GM08714 (cell line): ENCODE results near the gene OR5D14.

Source experiments
- H3K4me3 ChIP-seq: fragments of 200-500 bp; sonication (Bioruptor generic); 2 replicates; pipeline ENCODE4 v1.5.1; 2014; ENCODE audit warnings: mild to moderate bottlenecking, low read length, inconsistent platforms
- ZNF274 ChIP-seq: IDR thresholded peaks from 2 replicates; pipeline ENCODE4 v1.6.1; 2012; ENCODE audit warnings: mild to moderate bottlenecking, low read depth, low read length

OR5D14 gene

DNA sequence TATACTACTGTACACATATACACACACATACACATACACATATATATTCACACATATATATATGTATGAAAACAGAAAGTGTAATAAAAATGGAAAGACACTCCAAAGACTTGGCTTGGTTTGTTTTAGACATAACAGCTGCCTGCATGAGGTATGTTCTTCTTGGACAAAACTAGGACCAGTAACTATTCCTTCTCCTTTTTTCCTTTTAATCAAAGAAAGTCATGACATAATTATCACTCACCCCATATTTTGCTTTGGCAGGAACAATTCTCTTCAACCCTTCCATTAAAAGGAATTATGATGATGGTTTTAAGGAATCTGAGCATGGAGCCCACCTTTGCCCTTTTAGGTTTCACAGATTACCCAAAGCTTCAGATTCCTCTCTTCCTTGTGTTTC is at the start of gene OR5D14:
OR5D14 (plus strand) TSS at position 301 of the 400 bp plus-strand sequence; CDS start at position 301, 0 bp downstream.
- H3K4me3 ChIP-seq = no peak within 1 kb of the TSS
- no peak for TF ChIP-seq ZNF274

DNA sequence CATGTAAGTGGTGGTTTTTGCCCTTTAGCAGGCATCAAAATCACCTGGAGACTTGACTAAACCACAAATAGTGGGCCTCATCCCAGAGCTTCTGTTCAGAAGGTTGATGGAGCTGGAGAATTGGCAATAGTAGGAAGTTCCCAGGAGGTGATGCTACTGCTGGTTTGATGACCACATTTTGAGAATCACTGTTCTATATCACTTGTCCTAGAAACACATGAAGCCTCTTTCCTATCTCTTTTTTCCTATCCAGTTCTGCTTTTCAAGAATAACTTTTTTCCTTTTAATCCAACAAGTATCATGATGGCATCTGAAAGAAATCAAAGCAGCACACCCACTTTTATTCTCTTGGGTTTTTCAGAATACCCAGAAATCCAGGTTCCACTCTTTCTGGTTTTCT is 22.2 kb upstream of the OR5D14 start, which contains the start of gene OR5D13:
OR5D13 (plus strand) TSS at position 301 of the 400 bp plus-strand sequence; CDS start at position 301, 0 bp downstream.
- no peak within 1 kb of the TSS for H3K4me3 ChIP-seq
- TF ChIP-seq ZNF274 = no peak

DNA sequence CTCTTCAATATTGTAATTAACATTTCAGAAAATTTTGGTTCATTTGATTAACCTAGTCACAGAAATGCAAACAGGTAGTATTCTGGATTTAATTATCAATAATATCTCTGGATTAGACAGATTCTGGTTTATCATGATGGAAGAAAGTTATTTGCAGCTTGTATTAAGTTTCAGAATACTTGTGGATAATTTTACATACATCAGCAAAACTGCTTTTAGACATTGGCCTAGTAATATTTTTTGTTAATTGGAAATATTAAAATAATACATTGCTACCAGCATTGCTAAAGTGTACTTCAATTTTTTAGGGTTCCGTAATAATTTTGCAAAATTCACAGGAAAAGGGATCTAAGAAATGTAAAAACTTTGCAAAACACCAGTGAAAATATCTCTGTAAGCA is 3.8 kb upstream of the OR5D14 start:
- no peak for TF ChIP-seq ZNF274
- H3K4me3 ChIP-seq = no peak overlapping the region

GRCh38 chr11:55793321-55793720 is 2.0 kb upstream of the OR5D14 start:
- no peak overlapping the region for H3K4me3 ChIP-seq
- no peak for TF ChIP-seq ZNF274

- H3K4me3 ChIP-seq = no peak overlapping the region
- no peak for TF ChIP-seq ZNF274
Measured at GRCh38 chr11:55806248-55806647, 10.9 kb downstream of the OR5D14 start.

- TF ChIP-seq ZNF274 = no peak
- H3K4me3 ChIP-seq = no peak within 1 kb of the TSS
Measured at GRCh38 chr11:55811067-55811466, 15.7 kb downstream of the OR5D14 start, which contains the start of gene OR5L1. OR5L1 (plus strand) TSS chr11:55811367; CDS start chr11:55811467, 100 bp downstream.

- H3K4me3 ChIP-seq = no peak within 1 kb of the TSS
- TF ChIP-seq ZNF274 = no peak
Measured at GRCh38 chr11:55819330-55819729, 24.0 kb downstream of the OR5D14 start, which contains the start of gene OR5D18. OR5D18 (plus strand) TSS chr11:55819630; CDS start chr11:55819630, 0 bp downstream.

GRCh38 chr11:55826919-55827318 is 31.6 kb downstream of the OR5D14 start, which contains the start of gene OR5L2:
OR5L2 (plus strand) TSS chr11:55827219; CDS start chr11:55827219, 0 bp downstream.
- TF ChIP-seq ZNF274 = no peak
- H3K4me3 ChIP-seq = no peak within 1 kb of the TSS

DNA sequence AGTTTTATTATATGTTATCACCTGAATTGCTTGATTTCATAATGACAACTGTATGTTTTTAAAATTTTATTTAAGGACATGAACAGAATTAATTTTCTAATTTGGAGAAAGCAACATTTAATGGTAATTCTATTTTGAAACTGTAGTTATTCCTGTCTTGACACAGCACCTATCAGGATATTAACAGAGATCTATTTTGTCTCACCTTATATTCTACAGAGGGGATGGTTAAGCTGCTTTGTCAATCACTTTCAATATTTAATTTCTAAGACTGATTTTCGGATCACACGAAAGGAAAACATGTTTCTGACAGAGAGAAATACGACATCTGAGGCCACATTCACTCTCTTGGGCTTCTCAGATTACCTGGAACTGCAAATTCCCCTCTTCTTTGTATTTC is 43.1 kb downstream of the OR5D14 start, which contains the start of gene OR5D16:
OR5D16 (plus strand) TSS at position 301 of the 400 bp plus-strand sequence; CDS start at position 301, 0 bp downstream.
- H3K4me3 ChIP-seq = no peak within 1 kb of the TSS
- TF ChIP-seq ZNF274 = no peak
